GM10248 (cell line): ENCODE measurements around the gene FAF2.

Experiments used
- CTCF ChIA-PET: fragments of 300-600 bp; sonication (Branson Sonifier 250); formaldehyde crosslinking; extraction: SDS; loops from one replicate; lab custom pipeline; 2021; ENCODE audit warnings: antibody characterized with exemption; lab: Yijun Ruan, JAX
- POLR2A ChIA-PET: fragments of 350-650 bp; sonication (Branson Sonifier 250); formaldehyde crosslinking; extraction: SDS; loops from one replicate; lab custom pipeline; 2020; ENCODE audit warnings: antibody characterized with exemption; lab: Yijun Ruan, JAX
- DNase-seq: peaks from one replicate; pipeline ENCODE4 v3.0.0; 2012; ENCODE audit errors: extremely low spot score
- CTCF ChIP-seq: IDR thresholded peaks from 2 replicates; pipeline ENCODE4 v1.5.1; 2012; ENCODE audit warnings: mild to moderate bottlenecking, low read depth; ENCODE audit errors: extremely low read depth, missing control alignments, control extremely low read depth

Gene FAF2

GRCh38 chr5:176529116-176529740 lies 81.0 kb downstream of the FAF2 start:
- CTCF ChIA-PET = interaction anchor here (1.7 to 2.0 kb wide), 2 partner anchors 10 to 113 kb away, joined by 5 to 7 read pairs; partner anchors contain the start of gene CLTB
- no peak for DNase-seq
- POLR2A ChIA-PET = no interaction called here

GRCh38 chr5:176529741-176530141 lies 81.6 kb downstream of the FAF2 start:
- peak; percentile 46 for DNase-seq
- POLR2A ChIA-PET = interaction anchor here (0.5 kb wide), 1 partner anchor 178 kb away, joined by 3 read pairs; no protein-coding TSS in a partner anchor
- CTCF ChIA-PET = interaction anchor here (1.7 to 2.7 kb wide), 3 partner anchors 11 to 114 kb away, joined by 5 to 17 read pairs (median 7); partner anchors contain the start of gene CLTB
- TF ChIP-seq CTCF = no peak

More at GRCh38 chr5:176529116-176529740, 81.0 kb downstream of the FAF2 start:
- TF ChIP-seq CTCF = no peak

- no peak for TF ChIP-seq CTCF
- CTCF ChIA-PET = interaction anchor here (1.0 to 2.7 kb wide), 5 partner anchors 8 to 114 kb away, joined by 3 to 17 read pairs (median 4); partner anchors contain the start of genes CLTB and FAF2
- POLR2A ChIA-PET = interaction anchor here (0.5 to 0.6 kb wide), 2 partner anchors 20 to 178 kb away, joined by 3 read pairs; no protein-coding TSS in a partner anchor
- no peak for DNase-seq
Observed at GRCh38 chr5:176530393-176530982, 82.3 kb downstream of the FAF2 start.

GRCh38 chr5:176530983-176531901 lies 83.1 kb downstream of the FAF2 start:
- ChIA-PET CTCF (interaction anchor here (1.0 to 2.7 kb wide), 5 partner anchors 9 to 115 kb away, joined by 3 to 17 read pairs (median 4); partner anchors contain the start of genes CLTB and FAF2), POLR2A (no interaction called here)
- TF ChIP-seq CTCF = no peak
- DNase-seq = no peak

GRCh38 chr5:176531902-176532493 lies 83.8 kb downstream of the FAF2 start:
- DNase-seq = no peak
- POLR2A ChIA-PET = no interaction called here
- CTCF ChIA-PET = interaction anchor here (1.0 to 2.7 kb wide), 4 partner anchors 10 to 85 kb away, joined by 3 to 17 read pairs (median 4); partner anchors contain the start of gene FAF2
- TF ChIP-seq CTCF = no peak

- CTCF ChIA-PET = interaction anchor here (1.2 to 2.7 kb wide), 3 partner anchors 11 to 116 kb away, joined by 3 to 17 read pairs (median 5); no protein-coding TSS in a partner anchor
- POLR2A ChIA-PET = no interaction called here
- no peak for DNase-seq
- no peak for TF ChIP-seq CTCF
Observed at GRCh38 chr5:176532795-176533194, 84.6 kb downstream of the FAF2 start.
